Measurements from ENCODE around the gene SLF2.

- no peak for TF ChIP-seq CTCF (conservative IDR thresholded peaks at IDR 0.05)
- TF ChIP-seq ZFX (IDR thresholded peaks at IDR 0.05): no peak
Measured at GRCh38 chr10:100984672-100985177, 72.0 kb downstream of the SLF2 start.

All from C4-2B (cell line).